ENCODE data around the gene C14orf93. TPM values are rescaled to one million over a fixed set of nuclear protein-coding genes. Genes with fewer than 3 reads are reported as not detected.

Gene C14orf93
- total RNA-seq, 4 donors from 2014 or later: 3.7 to 16.2 (median 6.7) TPM

DNA sequence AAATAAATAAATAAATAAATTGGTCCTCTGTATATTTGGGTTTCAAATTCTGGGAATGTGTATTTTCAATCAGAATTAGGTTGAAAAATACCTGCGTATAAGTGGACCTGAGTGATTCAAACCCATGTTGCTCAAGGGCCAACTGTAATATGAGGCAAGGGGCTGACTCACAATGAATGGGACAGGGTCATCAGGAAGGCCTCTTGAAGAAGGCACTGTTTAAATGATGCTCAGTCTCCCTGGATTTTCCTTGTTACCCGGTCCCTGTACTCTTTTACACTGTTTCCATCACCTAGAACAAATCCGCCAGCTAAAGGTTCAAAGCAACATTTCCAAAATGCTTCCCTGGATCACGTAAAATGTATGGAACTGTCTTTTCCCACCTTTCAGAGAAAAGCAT, 21.0 kb upstream of the C14orf93 start:
- Histone ChIP-seq H3K27ac (no peak overlapping the region), H3K9me3 (no peaks in the 10 kb centered on the region), H3K4me1 (peaks cover 17 to 30% of the 10 kb centered on the region in 2 donors), H3K27me3 (no peaks in the 10 kb centered on the region), H3K4me3 (no peak overlapping the region), H3K36me3 (peaks cover 4 to 73% of the 10 kb centered on the region in 2 donors)
- no peak for TF ChIP-seq POLR2A (IDR thresholded peaks at IDR 0.05)
- TF ChIP-seq, protein P1, sequence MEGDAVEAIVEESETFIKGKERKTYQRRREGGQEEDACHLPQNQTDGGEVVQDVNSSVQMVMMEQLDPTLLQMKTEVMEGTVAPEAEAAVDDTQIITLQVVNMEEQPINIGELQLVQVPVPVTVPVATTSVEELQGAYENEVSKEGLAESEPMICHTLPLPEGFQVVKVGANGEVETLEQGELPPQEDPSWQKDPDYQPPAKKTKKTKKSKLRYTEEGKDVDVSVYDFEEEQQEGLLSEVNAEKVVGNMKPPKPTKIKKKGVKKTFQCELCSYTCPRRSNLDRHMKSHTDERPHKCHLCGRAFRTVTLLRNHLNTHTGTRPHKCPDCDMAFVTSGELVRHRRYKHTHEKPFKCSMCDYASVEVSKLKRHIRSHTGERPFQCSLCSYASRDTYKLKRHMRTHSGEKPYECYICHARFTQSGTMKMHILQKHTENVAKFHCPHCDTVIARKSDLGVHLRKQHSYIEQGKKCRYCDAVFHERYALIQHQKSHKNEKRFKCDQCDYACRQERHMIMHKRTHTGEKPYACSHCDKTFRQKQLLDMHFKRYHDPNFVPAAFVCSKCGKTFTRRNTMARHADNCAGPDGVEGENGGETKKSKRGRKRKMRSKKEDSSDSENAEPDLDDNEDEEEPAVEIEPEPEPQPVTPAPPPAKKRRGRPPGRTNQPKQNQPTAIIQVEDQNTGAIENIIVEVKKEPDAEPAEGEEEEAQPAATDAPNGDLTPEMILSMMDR (IDR thresholded peaks at IDR 0.05 in 4 of 5, conservative IDR thresholded peaks at IDR 0.05 in 1 of 5): no peak
- intact Hi-C loops (cut with DNase I; ENCODE audit: low total_unique reads) (no loop called here), in situ Hi-C loops (cut with MboI; ENCODE audit: low sequenced_read_pairs in 4 of 4) (no loop called here)
- DNase-seq: no peak
- ATAC-seq: no peak

DNA sequence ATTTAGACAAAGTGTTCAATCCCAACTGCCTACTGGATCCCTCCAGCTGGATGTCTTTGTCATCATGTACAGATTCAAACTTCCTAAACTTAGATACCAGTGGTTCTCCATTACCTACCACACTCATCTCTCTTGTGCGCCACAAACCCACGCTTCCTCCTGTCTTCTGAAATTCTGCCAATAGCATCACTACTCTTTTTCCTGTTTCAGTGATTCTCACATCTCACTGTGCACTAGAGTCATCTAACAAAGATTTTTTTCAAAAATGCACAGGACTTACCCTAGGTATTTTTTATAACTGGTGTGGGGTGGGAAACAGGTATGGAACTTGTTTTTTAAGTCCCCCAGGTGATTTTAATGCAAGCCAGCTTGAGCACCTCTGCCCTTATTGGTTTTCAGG, 18.9 kb upstream of the C14orf93 start:
- in situ Hi-C loops (cut with MboI; ENCODE audit: low sequenced_read_pairs in 4 of 4): no loop called here
- ATAC-seq (no peak), DNase-seq (no peak)
- H3K4me1 ChIP-seq: peaks cover 11 to 22% of the 10 kb centered on the region in 2 donors
- H3K36me3 ChIP-seq: peaks cover 4 to 92% of the 10 kb centered on the region in 2 donors
- no peaks in the 10 kb centered on the region for H3K9me3 ChIP-seq
- intact Hi-C loops (cut with DNase I; ENCODE audit: low total_unique reads): no loop called here
- TF ChIP-seq, protein P1 (IDR thresholded peaks at IDR 0.05 in 4 of 5, conservative IDR thresholded peaks at IDR 0.05 in 1 of 5): no peak
- TF ChIP-seq POLR2A (IDR thresholded peaks at IDR 0.05): no peak
- no peaks in the 10 kb centered on the region for H3K27me3 ChIP-seq
- H3K27ac ChIP-seq: no peak overlapping the region
- H3K4me3 ChIP-seq: no peak overlapping the region

DNA sequence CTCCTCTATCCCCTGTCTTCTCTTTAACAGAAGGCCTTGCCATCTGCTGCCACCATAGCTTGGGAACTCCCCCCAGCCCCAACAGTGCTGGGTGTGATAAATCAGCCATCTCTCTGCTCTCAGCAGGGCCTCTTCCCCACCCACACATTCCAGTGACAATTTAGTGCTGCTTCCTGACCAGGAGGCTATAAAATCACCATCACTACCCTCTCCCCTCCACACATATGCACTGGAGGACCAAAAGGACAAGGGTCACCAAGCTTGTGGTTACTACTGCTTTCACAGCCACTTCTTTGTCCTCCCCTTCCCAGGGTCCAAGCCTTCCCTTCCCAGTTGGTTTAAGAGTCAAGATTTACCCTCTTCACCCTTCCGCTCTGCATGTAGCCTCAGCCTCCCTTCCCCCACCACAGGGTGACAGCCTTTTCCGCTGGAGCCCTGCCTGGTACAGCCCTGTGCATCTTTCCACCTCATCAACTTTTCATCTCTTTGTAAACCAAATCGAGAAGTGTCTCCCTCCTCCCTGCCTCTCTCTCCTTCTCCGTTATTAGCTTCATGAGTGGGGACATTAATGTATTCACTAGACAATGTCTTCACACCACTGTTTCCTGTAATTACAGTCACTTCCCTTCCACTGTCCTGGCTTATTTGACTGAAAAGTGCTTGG, 15.3 kb upstream of the C14orf93 start:
- Histone ChIP-seq H3K36me3 (peaks cover 0 to 59% of the 10 kb centered on the region in 2 donors), H3K27me3 (no peaks in the 10 kb centered on the region), H3K27ac (no peak overlapping the region), H3K9me3 (no peaks in the 10 kb centered on the region), H3K4me1 (peaks cover 5 to 11% of the 10 kb centered on the region in 2 donors), H3K4me3 (no peak overlapping the region)
- in situ Hi-C loops (cut with MboI; ENCODE audit: low sequenced_read_pairs in 4 of 4): no loop called here
- no peak for ATAC-seq
- intact Hi-C loops (cut with DNase I; ENCODE audit: low total_unique reads): no loop called here
- no peak for DNase-seq
- no peak for TF ChIP-seq POLR2A (IDR thresholded peaks at IDR 0.05)
- TF ChIP-seq, protein P1 (IDR thresholded peaks at IDR 0.05 in 4 of 5, conservative IDR thresholded peaks at IDR 0.05 in 1 of 5): no peak

DNA sequence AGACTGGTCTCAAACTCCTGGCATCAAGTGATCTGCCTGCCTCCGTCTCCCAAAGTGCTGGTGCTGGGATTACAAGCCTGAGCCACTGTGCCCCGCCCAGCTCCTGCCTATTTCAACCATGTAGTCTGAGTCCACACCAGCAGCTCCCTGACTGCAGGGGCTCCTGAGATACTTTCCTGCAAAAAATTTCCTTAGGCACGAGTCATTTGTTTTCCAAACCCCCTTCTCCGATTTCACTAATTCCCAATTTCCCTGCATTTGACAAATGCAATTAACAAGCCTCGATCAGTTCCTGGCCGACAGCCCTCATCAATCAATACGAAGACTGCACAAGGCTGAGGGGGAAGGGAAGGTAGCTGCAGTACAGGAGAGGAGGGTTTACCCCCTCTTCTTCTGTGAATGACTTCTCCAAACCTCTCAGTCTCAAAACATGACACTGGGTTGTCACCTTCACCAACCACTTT, 14.7 kb upstream of the C14orf93 start:
- Histone ChIP-seq H3K4me1 (peaks cover 5 to 11% of the 10 kb centered on the region in 2 donors), H3K4me3 (no peak overlapping the region), H3K27ac (no peak overlapping the region), H3K36me3 (peaks cover 0 to 57% of the 10 kb centered on the region in 2 donors), H3K9me3 (no peaks in the 10 kb centered on the region), H3K27me3 (no peaks in the 10 kb centered on the region)
- DNase-seq: no peak
- no peak for ATAC-seq
- TF ChIP-seq, protein P1 (IDR thresholded peaks at IDR 0.05 in 4 of 5, conservative IDR thresholded peaks at IDR 0.05 in 1 of 5): no peak
- no peak for TF ChIP-seq POLR2A (IDR thresholded peaks at IDR 0.05)
- in situ Hi-C loops (cut with MboI; ENCODE audit: low sequenced_read_pairs in 4 of 4): no loop called here
- intact Hi-C loops (cut with DNase I; ENCODE audit: low total_unique reads): no loop called here

Measured in gastrocnemius medialis (tissue), 4 donors.